Measurements from ENCODE around the gene TPM2. TPM values are rescaled to one million over a fixed set of nuclear protein-coding genes. Genes with fewer than 3 reads are reported as not detected.

TPM2 gene
- total and polyA plus RNA-seq, 10 of the 15 experiments (the other 5 are each of a cell fraction or from before 2014, with no cell fraction given) = 0.11 to 9.3 (median 1.1) TPM

GRCh38 chr9:35729700-35730485, 40.2 kb upstream of the TPM2 start (continued):
- TF ChIP-seq E2F8 (IDR thresholded peaks at IDR 0.05; ENCODE audit: low read depth, partially characterized antibody) (no peak), CUX1 (IDR thresholded peaks at IDR 0.05; ENCODE audit: insufficient replicate concordance, low read depth, low read length) (no peak), POU2F2 (IDR thresholded peaks at IDR 0.05; ENCODE audit: borderline replicate concordance, low read depth, low read length) (0 out of 3 replicates have a peak, but pooled peaks have one; percentile 34), SMAD1 (IDR thresholded peaks at IDR 0.05; ENCODE audit: low read depth, partially characterized antibody) (no peak), ZSCAN29 (IDR thresholded peaks at IDR 0.05) (no peak), SPI1 (IDR thresholded peaks at IDR 0.05; ENCODE audit: borderline replicate concordance, insufficient read depth, low read depth, low read length) (peak; percentile 92), ZNF207 (IDR thresholded peaks at IDR 0.05; ENCODE audit: borderline replicate concordance) (no peak), EZH2 (IDR thresholded peaks at IDR 0.05; ENCODE audit: borderline replicate concordance, control insufficient read depth, low read depth, low read length) (no peak), RAD21 (IDR thresholded peaks at IDR 0.05; ENCODE audit: insufficient read depth, low read depth, low read length) (0 out of 2 replicates have a peak, but pooled peaks have one; percentile 5), HDAC6 (IDR thresholded peaks at IDR 0.05; ENCODE audit: unreplicated experiment) (no peak), FOXM1 (IDR thresholded peaks at IDR 0.05; ENCODE audit: low read depth, low read length) (no peak), CBX5 (IDR thresholded peaks at IDR 0.05; ENCODE audit: low read depth) (no peak), RBBP5 (conservative IDR thresholded peaks at IDR 0.05) (no peak), STAT1 (conservative IDR thresholded peaks at IDR 0.05) (no peak), FOXK2 (IDR thresholded peaks at IDR 0.05) (no peak), TARDBP (IDR thresholded peaks at IDR 0.05; ENCODE audit: borderline replicate concordance) (no peak), IKZF2 (IDR thresholded peaks at IDR 0.05) (peak; percentile 95 to 97), MTA3 (IDR thresholded peaks at IDR 0.05; ENCODE audit: borderline replicate concordance, low read length) (no peak), NR2F1 (conservative IDR thresholded peaks at IDR 0.05) (peak; percentile 78), CBFB (IDR thresholded peaks at IDR 0.05; ENCODE audit: low read depth) (peak; percentile 85; the same call in 1 of the 2 replicates), IRF4 (IDR thresholded peaks at IDR 0.05; ENCODE audit: low read depth, low read length) (peak; percentile 56; the same call in 1 of the 2 replicates)
- TF ChIP-seq, protein P1, sequence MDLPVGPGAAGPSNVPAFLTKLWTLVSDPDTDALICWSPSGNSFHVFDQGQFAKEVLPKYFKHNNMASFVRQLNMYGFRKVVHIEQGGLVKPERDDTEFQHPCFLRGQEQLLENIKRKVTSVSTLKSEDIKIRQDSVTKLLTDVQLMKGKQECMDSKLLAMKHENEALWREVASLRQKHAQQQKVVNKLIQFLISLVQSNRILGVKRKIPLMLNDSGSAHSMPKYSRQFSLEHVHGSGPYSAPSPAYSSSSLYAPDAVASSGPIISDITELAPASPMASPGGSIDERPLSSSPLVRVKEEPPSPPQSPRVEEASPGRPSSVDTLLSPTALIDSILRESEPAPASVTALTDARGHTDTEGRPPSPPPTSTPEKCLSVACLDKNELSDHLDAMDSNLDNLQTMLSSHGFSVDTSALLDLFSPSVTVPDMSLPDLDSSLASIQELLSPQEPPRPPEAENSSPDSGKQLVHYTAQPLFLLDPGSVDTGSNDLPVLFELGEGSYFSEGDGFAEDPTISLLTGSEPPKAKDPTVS (IDR thresholded peaks at IDR 0.05; ENCODE audit: low read depth, low read length) = no peak
